Measurements from ENCODE around the gene ARID1B.

GRCh38 chr6:156771761-156772160, 5.4 kb upstream of the ARID1B start:
- TF ChIP-seq CTCF (IDR thresholded peaks at IDR 0.05; ENCODE audit: insufficient read depth, low read length, poor library complexity, severe bottlenecking) (no peak), EZH2phosphoT487 (conservative IDR thresholded peaks at IDR 0.05; ENCODE audit: low read length) (no peak)
